ENCODE results near the gene EDC4. TPM values are rescaled to one million over a fixed set of nuclear protein-coding genes. Genes with fewer than 3 reads are reported as not detected.

EDC4 gene
- total and polyA plus RNA-seq, 2 of the 13 experiments (the other 11 are each of a cell fraction or from before 2014, with no cell fraction given) = 51.4 to 59.1 TPM

GRCh38 chr16:67833415-67834241 lies 39.2 kb upstream of the EDC4 start (continued):
- TF ChIP-seq TOPORS (CRISPR knock-in tag; IDR thresholded peaks at IDR 0.05) (peak; percentile 89), SCMH1 (CRISPR knock-in tag; IDR thresholded peaks at IDR 0.05; ENCODE audit: borderline replicate concordance) (no peak), ZNF138 (CRISPR knock-in tag; IDR thresholded peaks at IDR 0.05; ENCODE audit: low read depth) (0 out of 2 replicates have a peak, but pooled peaks have one; percentile 38), MTA3 (CRISPR knock-in tag; IDR thresholded peaks at IDR 0.05) (no peak), ZNF513 (CRISPR knock-in tag; conservative IDR thresholded peaks at IDR 0.05) (peak; percentile 34; the same call in 1 of the 2 replicates), ZIK1 (CRISPR knock-in tag; IDR thresholded peaks at IDR 0.05; ENCODE audit: borderline replicate concordance, low read depth) (peak; percentile 43; the same call in 1 of the 2 replicates), TP53 (CRISPR knock-in tag; conservative IDR thresholded peaks at IDR 0.05) (0 out of 2 replicates have a peak, but pooled peaks have one; percentile 37), HOXA3 (CRISPR knock-in tag; IDR thresholded peaks at IDR 0.05) (peak; percentile 96), ZKSCAN5 (CRISPR knock-in tag; IDR thresholded peaks at IDR 0.05) (peak; percentile 44; the same call in 1 of the 2 replicates), LRRFIP1 (CRISPR knock-in tag; conservative IDR thresholded peaks at IDR 0.05) (no peak), ZNF205 (CRISPR knock-in tag; IDR thresholded peaks at IDR 0.05) (peak; percentile 82), ZNF652 (CRISPR knock-in tag; IDR thresholded peaks at IDR 0.05; ENCODE audit: borderline replicate concordance, low read depth) (no peak), DNMT1 (CRISPR knock-in tag; IDR thresholded peaks at IDR 0.05) (no peak), ATM (IDR thresholded peaks at IDR 0.05; ENCODE audit: borderline replicate concordance) (no peak), SATB2 (CRISPR knock-in tag; IDR thresholded peaks at IDR 0.05) (no peak), ZSCAN30 (CRISPR knock-in tag; IDR thresholded peaks at IDR 0.05) (peak; percentile 50; the same call in 1 of the 2 replicates), DMAP1 (CRISPR knock-in tag; IDR thresholded peaks at IDR 0.05) (peak; percentile 83), ZMAT5 (CRISPR knock-in tag; IDR thresholded peaks at IDR 0.05; ENCODE audit: borderline replicate concordance, low read depth) (no peak), ZBTB20 (CRISPR knock-in tag; IDR thresholded peaks at IDR 0.05; ENCODE audit: borderline replicate concordance, low read depth) (no peak), BATF2 (CRISPR knock-in tag; IDR thresholded peaks at IDR 0.05) (no peak), ZNF34 (CRISPR knock-in tag; IDR thresholded peaks at IDR 0.05; ENCODE audit: borderline replicate concordance) (0 out of 2 replicates have a peak, but pooled peaks have one; percentile 38), ATF5 (CRISPR knock-in tag; IDR thresholded peaks at IDR 0.05; ENCODE audit: low read depth) (peak; percentile 49; the same call in 1 of the 2 replicates)
- TF ChIP-seq, protein P1, sequence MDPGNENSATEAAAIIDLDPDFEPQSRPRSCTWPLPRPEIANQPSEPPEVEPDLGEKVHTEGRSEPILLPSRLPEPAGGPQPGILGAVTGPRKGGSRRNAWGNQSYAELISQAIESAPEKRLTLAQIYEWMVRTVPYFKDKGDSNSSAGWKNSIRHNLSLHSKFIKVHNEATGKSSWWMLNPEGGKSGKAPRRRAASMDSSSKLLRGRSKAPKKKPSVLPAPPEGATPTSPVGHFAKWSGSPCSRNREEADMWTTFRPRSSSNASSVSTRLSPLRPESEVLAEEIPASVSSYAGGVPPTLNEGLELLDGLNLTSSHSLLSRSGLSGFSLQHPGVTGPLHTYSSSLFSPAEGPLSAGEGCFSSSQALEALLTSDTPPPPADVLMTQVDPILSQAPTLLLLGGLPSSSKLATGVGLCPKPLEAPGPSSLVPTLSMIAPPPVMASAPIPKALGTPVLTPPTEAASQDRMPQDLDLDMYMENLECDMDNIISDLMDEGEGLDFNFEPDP (CRISPR knock-in tag; conservative IDR thresholded peaks at IDR 0.05) = no peak
